Nephron (organoid): ENCODE results near the gene BMP6.
"Not testable (repeated sequence)": the region's sequence is repeated elsewhere in the genome, so short reads cannot be mapped to it uniquely, and the experiment has no call there.

Experiments used
- H3K27ac Mint-ChIP-seq, 3 experiments: 2 replicates each; pipeline ENCODE4 v1.8.0; 2020; ENCODE audit warnings: mixed read lengths in 3 of 3, mild to moderate bottlenecking in 2 of 3, moderate library complexity in 1 of 3
- H3K27me3 Mint-ChIP-seq: 2 replicates; pipeline ENCODE4 v1.8.0; 2021; ENCODE audit warnings: low read depth, mild to moderate bottlenecking, moderate library complexity, mixed read lengths
- H3K36me3 Mint-ChIP-seq: 2 replicates; pipeline ENCODE4 v1.8.0; 2020; ENCODE audit warnings: low read depth, mixed read lengths
- H3K4me1 Mint-ChIP-seq: 2 replicates; pipeline ENCODE4 v1.8.0; 2020; ENCODE audit warnings: mixed read lengths
- H3K4me3 Mint-ChIP-seq, 3 experiments: 2 replicates each; pipeline ENCODE4 v1.8.0; 2020; ENCODE audit warnings: mild to moderate bottlenecking in 3 of 3, mixed read lengths in 3 of 3, moderate library complexity in 2 of 3
- H3K9me3 Mint-ChIP-seq: 2 replicates; pipeline ENCODE4 v1.8.0; 2020; ENCODE audit warnings: mixed read lengths
- TF ChIP-seq, protein P1 (sequence below), 3 experiments: fragments of 200-600 bp; sonication (generic); IDR thresholded peaks; one replicate each; pipeline ENCODE4 v1.5.0; 2021; ENCODE audit warnings: antibody characterized with exemption in 3 of 3; ENCODE audit not compliant: unreplicated experiment in 3 of 3

Gene BMP6

GRCh38 chr6:7893342-7893741 lies 167.4 kb downstream of the BMP6 start:
- no peak overlapping the region for H3K27ac Mint-ChIP-seq
- no peak overlapping the region for H3K4me3 Mint-ChIP-seq
- TF ChIP-seq, protein P1, sequence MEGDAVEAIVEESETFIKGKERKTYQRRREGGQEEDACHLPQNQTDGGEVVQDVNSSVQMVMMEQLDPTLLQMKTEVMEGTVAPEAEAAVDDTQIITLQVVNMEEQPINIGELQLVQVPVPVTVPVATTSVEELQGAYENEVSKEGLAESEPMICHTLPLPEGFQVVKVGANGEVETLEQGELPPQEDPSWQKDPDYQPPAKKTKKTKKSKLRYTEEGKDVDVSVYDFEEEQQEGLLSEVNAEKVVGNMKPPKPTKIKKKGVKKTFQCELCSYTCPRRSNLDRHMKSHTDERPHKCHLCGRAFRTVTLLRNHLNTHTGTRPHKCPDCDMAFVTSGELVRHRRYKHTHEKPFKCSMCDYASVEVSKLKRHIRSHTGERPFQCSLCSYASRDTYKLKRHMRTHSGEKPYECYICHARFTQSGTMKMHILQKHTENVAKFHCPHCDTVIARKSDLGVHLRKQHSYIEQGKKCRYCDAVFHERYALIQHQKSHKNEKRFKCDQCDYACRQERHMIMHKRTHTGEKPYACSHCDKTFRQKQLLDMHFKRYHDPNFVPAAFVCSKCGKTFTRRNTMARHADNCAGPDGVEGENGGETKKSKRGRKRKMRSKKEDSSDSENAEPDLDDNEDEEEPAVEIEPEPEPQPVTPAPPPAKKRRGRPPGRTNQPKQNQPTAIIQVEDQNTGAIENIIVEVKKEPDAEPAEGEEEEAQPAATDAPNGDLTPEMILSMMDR (IDR thresholded peaks at IDR 0.05; ENCODE audit: unreplicated experiment in 3 of 3) = no peak
- H3K36me3 Mint-ChIP-seq = peaks cover 83% of the 10 kb centered on the region
- no peaks in the 10 kb centered on the region for H3K27me3 Mint-ChIP-seq
- H3K4me1 Mint-ChIP-seq = no peaks in the 10 kb centered on the region
- H3K9me3 Mint-ChIP-seq = no peaks in the 10 kb centered on the region

GRCh38 chr6:7894262-7895124 lies 168.6 kb downstream of the BMP6 start:
- Mint-ChIP-seq H3K27ac (no peak overlapping the region), H3K4me3 (no peak overlapping the region), H3K9me3 (no peaks in the 10 kb centered on the region), H3K36me3 (peaks cover 82% of the 10 kb centered on the region), H3K4me1 (no peaks in the 10 kb centered on the region), H3K27me3 (no peaks in the 10 kb centered on the region)
- TF ChIP-seq, protein P1 (IDR thresholded peaks at IDR 0.05; ENCODE audit: unreplicated experiment in 3 of 3) = no peak

DNA sequence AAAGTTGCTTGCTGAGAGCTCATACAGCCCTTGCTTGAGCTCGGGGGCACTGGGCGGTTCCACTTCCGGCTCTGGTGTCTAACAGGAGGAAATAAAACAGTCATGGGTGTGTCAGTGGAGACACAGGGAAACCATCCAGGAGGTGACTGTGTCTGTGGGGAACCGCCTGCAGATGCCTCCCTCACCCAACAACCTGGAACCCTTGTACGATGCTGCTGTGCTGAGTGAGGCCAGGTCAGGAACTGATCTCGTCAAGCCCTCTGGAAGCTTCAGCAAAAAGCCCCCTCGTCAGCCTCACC lies 169.2 kb downstream of the BMP6 start:
- TF ChIP-seq, protein P1 (IDR thresholded peaks at IDR 0.05; ENCODE audit: unreplicated experiment in 3 of 3) = no peak
- Mint-ChIP-seq H3K27ac (no peak overlapping the region), H3K9me3 (no peaks in the 10 kb centered on the region), H3K36me3 (peaks cover 78% of the 10 kb centered on the region), H3K27me3 (no peaks in the 10 kb centered on the region), H3K4me3 (no peak overlapping the region), H3K4me1 (no peaks in the 10 kb centered on the region)

DNA sequence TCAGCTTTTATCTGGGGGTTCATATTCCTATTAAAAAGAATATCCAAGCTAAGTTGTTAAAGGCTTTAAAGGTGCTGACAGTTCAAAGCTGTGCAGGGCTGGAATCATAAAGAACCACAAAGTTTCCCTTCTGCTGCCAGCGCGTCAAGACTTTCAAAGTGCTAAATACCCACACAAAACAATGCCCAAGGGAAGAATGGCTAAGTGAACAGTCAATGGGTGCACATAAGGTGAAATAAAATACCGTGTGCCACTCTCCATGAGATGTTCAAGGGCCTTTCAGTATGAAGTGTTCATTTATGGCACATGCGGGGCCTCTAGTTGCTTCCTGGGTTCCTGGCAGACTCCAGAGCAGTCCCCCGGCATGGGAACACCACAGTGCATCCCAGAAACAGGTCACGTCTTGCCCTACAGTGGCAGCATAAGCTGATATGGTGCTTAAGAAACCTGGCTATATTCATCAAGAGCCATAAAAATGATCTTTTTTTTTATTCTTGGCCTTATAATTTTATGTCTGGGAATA lies 170.6 kb downstream of the BMP6 start:
- H3K4me1 Mint-ChIP-seq = no peaks in the 10 kb centered on the region
- no peaks in the 10 kb centered on the region for H3K27me3 Mint-ChIP-seq
- H3K27ac Mint-ChIP-seq = no peak overlapping the region
- no peaks in the 10 kb centered on the region for H3K9me3 Mint-ChIP-seq
- H3K4me3 Mint-ChIP-seq = no peak overlapping the region
- peaks cover 75% of the 10 kb centered on the region for H3K36me3 Mint-ChIP-seq
- TF ChIP-seq, protein P1 (IDR thresholded peaks at IDR 0.05; ENCODE audit: unreplicated experiment in 3 of 3) = no peak

GRCh38 chr6:7897461-7898192 lies 171.7 kb downstream of the BMP6 start:
- H3K27ac Mint-ChIP-seq = peak overlapping the region in 1 of 3 experiments; percentile 87
- H3K4me3 Mint-ChIP-seq = no peak overlapping the region
- H3K9me3 Mint-ChIP-seq = no peaks in the 10 kb centered on the region
- H3K27me3 Mint-ChIP-seq = no peaks in the 10 kb centered on the region
- TF ChIP-seq, protein P1 (IDR thresholded peaks at IDR 0.05; ENCODE audit: unreplicated experiment in 3 of 3) = no peak
- peaks cover 73% of the 10 kb centered on the region for H3K36me3 Mint-ChIP-seq
- no peaks in the 10 kb centered on the region for H3K4me1 Mint-ChIP-seq

DNA sequence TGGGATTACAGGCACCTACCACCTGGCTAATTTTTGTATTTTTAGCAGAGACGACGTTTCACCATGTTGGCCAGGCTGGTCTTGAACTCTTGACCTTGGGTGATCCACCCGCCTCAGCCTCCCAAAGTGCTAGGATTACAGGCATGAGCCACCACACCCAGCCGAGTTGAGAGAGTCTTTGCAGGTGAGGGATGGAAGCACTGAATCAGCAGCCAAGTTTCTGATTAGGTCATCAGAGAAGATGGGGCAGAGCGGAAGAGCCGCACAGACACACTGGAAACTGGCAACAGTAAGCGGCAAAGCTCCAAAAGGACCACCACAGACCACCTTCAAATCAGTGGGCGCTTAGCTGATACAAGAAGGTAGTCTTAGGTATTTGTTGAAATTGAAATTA lies 172.3 kb downstream of the BMP6 start:
- H3K36me3 Mint-ChIP-seq = peaks cover 73% of the 10 kb centered on the region
- not testable (repeated sequence) for H3K27me3 Mint-ChIP-seq, H3K4me1 Mint-ChIP-seq, H3K9me3 Mint-ChIP-seq, H3K4me3 Mint-ChIP-seq
- H3K27ac Mint-ChIP-seq = peak overlapping the region in 2 of 3 experiments; percentile 73 to 87
